MM.1S (cell line): ENCODE data around the gene GTF2F2.

Source experiments
- CTCF ChIP-seq: fragments of 300-600 bp; sonication (generic); IDR thresholded peaks from 2 replicates; pipeline ENCODE4 v1.5.1; 2016; ENCODE audit warnings: antibody characterized with exemption, low read length, mixed read lengths
- EZH2 ChIP-seq: fragments of 300-600 bp; sonication (generic); optimal IDR thresholded peaks from 2 replicates; pipeline ENCODE3; 2017; ENCODE audit warnings: low read depth, mild to moderate bottlenecking, antibody characterized with exemption, low read length, mixed read lengths

- TF ChIP-seq CTCF (no peak), EZH2 (no peak)
Measured at GRCh38 chr13:45168555-45168930, 48.2 kb downstream of the GTF2F2 start.
